GM18499 (cell line): ENCODE results near the gene FKBP14.

Experiments used
- ATAC-seq: cut with Tn5 transposase; IDR thresholded peaks from one replicate; pipeline ENCODE4 v1.9.1; 2021; ENCODE audit warnings: moderate number of reproducible peaks; ENCODE audit not compliant: insufficient read depth, unreplicated experiment

The FKBP14 gene

DNA sequence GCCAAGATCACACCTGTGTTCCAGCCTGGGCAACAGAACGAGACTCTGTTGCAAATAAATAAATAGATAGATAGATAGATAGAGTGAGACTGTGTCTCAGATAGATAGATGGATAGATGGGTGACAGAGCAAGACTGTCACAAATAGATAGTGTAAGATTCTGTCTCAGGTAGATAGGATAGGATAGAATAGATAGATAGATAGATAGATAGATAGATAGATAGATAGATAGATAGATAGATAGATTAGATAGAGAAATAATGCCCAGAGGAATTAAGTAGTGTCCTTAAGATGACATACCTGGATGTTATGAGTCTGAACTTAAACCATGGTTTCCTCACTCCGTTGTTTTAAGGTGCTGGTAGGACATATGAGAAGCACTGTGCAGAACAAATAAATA is 9.7 kb upstream of the FKBP14 start:
- no peak for ATAC-seq

GRCh38 chr7:30034501-30034900 is 8.0 kb upstream of the FKBP14 start:
- ATAC-seq = no peak

DNA sequence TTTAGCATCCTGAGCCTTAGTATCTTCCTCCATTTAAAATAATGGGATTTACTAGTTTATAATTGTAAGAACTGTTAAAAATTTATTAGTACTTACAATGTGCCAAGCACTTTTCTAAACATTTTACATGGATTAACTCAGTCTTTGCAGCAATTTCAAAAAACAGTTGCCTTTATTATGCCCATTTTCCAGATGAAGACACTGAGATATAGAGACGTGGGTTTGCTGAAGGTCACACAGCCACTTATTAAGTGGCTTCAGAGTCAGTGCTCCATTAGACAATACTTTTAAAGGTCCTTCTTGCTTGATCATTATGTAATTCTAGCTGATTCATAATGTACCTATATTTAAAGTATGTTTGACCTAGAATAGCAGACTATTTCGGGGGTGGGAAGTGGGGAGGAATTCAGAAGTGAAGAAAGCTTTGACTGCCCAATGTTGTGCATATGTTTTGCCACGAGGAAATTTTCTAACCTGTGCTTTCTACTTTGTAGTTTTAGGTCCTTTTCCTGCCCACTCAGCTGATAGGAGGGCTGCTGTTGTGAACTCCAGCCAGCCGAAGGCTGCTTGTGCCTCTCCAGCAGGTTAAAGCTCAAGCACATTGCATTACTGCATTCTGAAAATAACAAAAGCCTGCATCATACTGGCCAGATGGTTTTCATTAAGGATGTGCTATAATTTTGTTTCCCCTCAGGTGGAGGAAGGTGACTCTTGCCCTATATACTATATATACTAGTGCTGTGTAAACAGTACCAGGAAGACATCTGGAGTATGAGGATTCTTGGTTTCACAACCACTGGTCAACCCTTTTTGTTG is 6.0 kb upstream of the FKBP14 start:
- no peak for ATAC-seq

- no peak for ATAC-seq
These were observed 3.2 kb upstream of the FKBP14 start for GRCh38 chr7:30029696-30030095.

GRCh38 chr7:30028749-30029635 is 2.5 kb upstream of the FKBP14 start:
- ATAC-seq = peak; percentile 1

DNA sequence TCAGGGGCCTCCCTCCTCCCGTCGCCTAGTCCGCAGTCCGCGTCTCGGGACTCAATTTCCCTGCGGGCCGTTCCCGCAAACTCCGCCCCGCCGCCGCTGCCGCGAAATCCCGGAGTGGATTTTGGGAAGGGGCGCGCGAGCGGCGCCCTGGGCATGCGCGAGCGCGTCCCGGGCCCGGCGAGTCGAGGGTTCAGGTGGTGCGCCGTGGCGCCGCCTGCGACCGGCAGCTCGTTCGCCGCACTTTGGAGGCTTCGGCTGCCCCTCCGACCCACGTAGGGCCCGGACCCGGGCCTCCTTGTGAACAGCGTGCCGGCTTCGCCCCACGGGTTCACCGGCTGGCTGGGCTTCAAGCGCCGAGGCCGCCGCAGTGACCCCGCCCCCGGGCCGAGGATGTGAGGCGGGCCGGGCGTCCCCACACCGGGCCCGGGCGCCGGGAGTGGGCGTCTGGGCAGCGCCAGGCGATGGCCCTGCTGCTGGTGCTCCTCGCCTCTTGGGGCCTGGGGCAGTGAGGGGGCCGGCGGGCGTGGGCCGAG is 1.8 kb upstream of the FKBP14 start, which contains the start of gene PLEKHA8:
Gene PLEKHA8 (plus strand): TSS at position 197 of the 533 bp plus-strand sequence. CDS start 351 bp downstream, outside the sequence.
- ATAC-seq = peak; percentile 29

DNA sequence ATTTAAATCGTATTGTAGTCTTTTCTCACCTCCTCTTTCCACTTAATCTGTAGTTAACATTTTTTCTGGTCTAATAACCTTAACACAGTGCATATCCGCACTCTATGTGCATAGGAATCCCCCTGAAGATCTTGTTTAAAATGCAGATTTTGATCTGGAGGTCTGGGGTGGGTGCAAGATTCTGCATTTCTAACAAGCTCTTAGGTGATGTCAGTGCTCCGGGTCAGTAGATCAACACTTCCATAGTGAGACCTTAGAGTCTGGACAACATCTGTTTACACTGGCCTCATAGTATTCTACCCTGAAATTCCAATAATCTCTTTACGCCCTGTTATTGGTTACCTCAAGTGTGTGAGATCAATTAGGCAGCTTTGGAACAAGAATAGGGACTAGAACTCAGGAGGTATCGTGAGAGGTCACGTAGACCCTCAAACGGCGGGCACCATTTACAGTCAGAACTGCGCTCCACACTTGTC is 1.3 kb upstream of the FKBP14 start:
- ATAC-seq = peak; percentile 5

DNA sequence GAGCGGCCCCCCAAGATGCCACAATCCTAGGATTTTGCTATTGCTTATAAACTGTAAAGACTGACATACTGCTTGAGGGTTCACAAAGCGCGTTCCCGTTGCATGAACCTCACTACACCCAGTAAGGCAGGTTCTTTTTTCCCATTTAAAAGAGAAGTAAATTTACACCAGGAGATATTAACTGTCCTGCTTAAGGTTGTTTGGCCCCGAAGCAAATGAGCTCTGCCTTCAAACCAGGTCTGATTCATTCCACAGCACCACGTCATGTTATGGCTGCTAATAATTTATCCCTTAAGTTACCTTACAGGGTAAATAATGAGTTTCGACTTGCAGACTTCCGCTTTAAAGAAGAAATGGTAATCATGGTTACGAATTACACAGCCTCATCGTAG is 559 bp upstream of the FKBP14 start:
- ATAC-seq = no peak

DNA sequence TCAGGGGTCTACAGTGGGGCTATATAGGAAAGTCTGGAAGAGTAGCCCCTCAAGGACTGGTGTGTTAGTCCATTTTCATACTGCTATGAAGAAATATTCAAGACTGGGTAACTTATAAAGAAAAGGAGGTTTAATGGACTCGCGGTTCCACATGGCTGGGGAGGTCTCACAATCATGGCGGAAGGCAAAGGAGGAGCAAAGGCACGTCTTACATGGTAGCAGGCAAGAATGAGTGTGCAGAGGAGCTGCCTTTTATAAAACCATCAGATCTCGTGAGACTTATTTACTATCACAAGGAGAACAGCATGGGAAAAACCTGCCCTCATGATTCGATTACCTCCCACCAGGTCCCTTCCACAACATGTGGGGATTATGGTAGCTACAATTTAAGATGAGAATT is 3.0 kb downstream of the FKBP14 start:
- ATAC-seq = no peak

DNA sequence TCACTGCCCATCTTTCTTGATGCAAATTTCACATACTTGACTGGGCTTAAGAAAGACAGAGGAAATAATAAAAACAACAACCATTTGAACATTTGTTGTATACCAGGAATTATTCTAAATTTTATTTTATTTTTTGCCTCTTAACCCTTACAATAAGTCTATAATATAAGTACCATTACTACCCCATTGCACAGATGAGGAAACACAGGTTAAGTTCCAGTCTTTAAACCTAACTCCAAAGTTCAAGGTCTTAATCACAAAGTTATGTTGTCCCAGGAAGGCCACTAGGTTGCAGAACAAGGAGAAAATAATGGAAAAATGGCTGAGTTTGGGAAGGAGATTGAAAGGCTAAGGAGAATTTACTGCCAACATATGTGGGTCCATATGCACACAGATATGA is 3.5 kb downstream of the FKBP14 start:
- no peak for ATAC-seq

- ATAC-seq = no peak
These were observed 6.0 kb downstream of the FKBP14 start for GRCh38 chr7:30020535-30020934.

- ATAC-seq = no peak
These were observed 6.5 kb downstream of the FKBP14 start for GRCh38 chr7:30019960-30020359.

- no peak for ATAC-seq
These were observed 7.1 kb downstream of the FKBP14 start for GRCh38 chr7:30019387-30019786.

DNA sequence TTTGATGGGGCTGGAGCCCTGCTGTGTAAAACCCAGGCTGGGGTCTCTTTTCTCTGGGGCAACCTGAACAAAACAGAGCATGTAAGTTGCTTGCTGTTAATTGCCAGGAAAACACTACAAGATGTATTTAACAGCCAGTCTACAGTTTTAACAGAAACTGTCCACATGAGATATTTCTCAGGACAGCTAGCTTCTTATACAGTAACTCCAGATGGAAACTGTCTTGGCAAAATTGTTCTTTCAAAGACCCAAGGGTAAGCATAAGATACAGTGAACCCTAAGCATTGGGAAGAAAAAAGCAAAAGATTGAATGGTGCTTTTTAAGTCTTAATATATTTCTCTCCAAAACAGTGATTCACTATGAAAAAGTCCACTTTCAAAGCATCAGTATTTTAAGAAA is 8.1 kb downstream of the FKBP14 start:
- no peak for ATAC-seq

DNA sequence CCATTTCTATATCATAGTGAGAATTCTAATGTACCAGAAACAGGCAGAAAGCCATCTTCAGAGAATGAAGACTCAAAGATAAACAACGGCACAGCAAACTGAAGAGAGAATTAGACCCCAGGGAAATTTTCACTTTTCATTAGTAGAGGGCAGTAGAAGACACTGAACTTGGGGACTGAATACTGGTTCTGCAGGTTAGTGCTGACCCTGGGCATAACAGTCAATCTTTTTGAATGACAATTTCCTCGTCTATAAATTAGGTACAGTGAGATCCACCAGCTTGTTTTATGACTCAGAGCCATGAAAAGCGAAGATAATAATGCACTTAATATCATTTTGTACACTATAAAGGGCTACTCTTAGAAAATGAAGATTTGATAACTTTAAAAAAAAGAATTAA is 13.7 kb downstream of the FKBP14 start:
- no peak for ATAC-seq

DNA sequence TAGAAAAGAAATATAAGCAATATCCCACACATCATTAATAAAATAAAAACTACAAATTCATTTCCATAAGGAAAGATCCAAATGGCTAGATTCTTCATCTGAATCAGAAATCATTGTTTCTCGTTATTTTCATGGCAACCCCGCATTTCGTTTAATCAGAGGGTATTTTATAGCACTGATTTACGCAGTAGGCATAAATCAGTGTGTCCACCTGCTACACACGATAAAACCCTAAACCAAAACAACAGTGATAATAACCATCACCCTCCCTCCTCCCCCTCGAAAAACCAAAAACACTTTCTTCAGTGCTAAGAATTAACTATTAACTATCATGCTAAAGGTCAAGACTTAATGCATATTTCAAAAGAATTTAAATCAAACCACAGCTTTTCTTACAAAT is 16.5 kb downstream of the FKBP14 start:
- ATAC-seq = no peak

GRCh38 chr7:30005464-30005863 is 21.0 kb downstream of the FKBP14 start:
- no peak for ATAC-seq

- no peak for ATAC-seq
These were observed 23.4 kb downstream of the FKBP14 start for GRCh38 chr7:30003098-30003497.

- ATAC-seq = no peak
These were observed 24.5 kb downstream of the FKBP14 start for GRCh38 chr7:30001998-30002397.

GRCh38 chr7:29998489-29998888 is 28.0 kb downstream of the FKBP14 start:
- no peak for ATAC-seq

DNA sequence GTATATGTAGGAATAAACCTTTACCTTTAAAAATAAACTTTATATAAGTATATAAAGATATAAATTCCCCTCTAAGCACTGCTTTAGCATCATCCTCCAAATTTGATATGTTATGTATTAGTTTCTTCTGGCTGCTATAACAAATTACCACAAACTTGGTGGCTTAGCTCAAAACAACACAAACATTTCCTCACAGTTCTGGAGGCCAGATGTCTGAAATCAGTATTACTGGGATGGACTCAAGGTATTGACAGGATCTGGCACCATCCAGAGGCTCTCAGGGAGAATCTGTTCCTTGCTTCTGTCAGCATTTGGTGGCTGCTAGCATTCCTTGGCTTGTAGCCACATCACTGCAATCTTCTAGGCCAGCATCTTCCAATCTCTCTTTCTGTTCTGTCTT is 30.2 kb downstream of the FKBP14 start:
- no peak for ATAC-seq
